DMS114 treated with DMSO at 0.1 percent for 48 hours (cell line): ENCODE results near the gene KCTD11.
A peak's percentile ranks its signal among the peaks of the same experiment; 100 is the strongest.

Experiments used
- DNase-seq: peaks from one replicate; lab custom pipeline; 2025; ENCODE audit not compliant: unreplicated experiment; lab: John Stamatoyannopoulos, UW

The KCTD11 gene

GRCh38 chr17:7370853-7371252, 18.9 kb downstream of the KCTD11 start:
- no peak for DNase-seq

GRCh38 chr17:7374353-7374752, 22.4 kb downstream of the KCTD11 start:
- no peak for DNase-seq

GRCh38 chr17:7379134-7379533, 27.2 kb downstream of the KCTD11 start:
- DNase-seq = no peak

DNA sequence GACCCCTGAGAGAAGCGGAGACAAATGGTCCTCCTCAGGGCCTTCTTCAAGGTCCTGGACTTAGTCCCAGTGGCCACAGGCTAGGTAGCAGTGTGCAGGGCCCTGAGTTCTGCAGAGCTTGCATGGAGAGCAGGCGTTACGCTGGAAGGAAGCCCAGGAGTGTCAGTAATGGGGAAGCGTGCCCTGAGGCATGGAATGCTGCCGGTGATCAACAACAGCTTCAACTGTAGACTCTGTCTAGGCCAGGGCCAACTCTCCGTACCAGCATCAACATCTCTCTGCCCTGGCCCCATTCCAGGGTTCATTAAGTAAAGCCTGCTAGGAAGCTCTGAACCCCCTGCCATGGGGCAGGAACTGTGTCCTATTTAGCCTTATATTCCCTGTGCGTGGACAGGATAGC, 28.4 kb downstream of the KCTD11 start:
- no peak for DNase-seq

DNA sequence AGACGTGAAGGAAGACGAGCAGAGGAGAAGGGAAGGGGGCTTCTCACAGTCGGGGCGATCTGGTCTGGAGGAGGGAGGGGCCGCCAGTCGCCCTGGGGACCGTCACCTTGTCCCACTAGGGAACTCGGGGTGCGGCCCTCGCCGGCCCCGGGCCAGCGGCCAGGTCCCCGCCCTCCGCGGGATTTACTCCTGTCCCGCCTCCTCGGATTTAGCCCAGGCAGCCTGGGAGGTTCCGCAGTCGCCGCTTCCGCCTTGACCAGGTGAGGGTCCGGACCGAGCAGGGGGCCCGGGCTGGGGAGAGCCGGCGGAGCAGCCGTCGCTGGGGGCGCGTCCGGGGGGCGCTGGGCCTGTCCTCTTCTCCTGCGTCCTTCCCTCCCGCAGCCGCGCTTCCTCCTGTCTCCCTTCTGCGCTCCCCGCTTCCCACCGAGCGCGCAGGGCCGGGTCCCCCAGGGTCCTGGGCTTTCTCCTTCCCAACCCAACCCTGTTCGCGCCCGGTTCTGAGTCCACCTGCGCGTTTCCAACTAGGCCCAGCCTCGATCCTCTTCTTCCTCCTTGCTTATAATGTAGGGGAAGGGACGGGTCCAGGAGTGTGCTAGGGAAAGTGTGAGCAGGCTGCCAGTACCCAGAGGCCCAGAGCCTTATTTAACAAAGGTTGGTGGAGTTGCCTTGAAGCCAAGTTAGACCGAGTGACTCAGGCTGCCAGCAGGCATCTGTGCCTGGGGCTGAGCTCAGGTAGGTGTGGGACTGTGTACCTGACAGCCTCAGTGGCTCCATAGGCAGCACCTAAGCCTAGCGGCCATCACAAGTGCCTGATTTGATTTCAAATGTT, 29.1 kb downstream of the KCTD11 start, which contains the start of gene TNK1:
TNK1 (plus strand) TSS at position 235 of the 829 bp plus-strand sequence. CDS start 1,838 bp downstream, outside the sequence.
- DNase-seq = no peak

GRCh38 chr17:7382901-7383300, 30.9 kb downstream of the KCTD11 start:
- no peak for DNase-seq

DNA sequence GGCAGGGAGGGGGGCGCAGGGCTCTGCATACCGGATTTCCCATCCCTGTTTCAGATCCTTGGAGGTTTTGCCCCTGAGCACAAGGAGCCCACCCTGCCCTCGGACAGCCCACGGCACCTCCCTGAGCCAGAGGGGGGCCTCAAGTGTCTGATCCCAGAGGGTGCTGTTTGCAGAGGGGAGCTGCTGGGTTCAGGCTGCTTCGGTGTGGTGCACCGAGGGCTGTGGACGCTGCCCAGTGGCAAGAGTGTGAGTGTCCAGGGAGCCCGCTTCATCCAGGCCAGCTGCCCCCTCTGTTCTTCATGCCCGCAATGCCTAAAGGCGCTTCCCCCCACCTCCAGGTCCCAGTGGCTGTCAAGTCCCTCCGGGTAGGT, 31.4 kb downstream of the KCTD11 start:
- DNase-seq = no peak

- DNase-seq = no peak
Measured at GRCh38 chr17:7383742-7384488, 32.0 kb downstream of the KCTD11 start.

DNA sequence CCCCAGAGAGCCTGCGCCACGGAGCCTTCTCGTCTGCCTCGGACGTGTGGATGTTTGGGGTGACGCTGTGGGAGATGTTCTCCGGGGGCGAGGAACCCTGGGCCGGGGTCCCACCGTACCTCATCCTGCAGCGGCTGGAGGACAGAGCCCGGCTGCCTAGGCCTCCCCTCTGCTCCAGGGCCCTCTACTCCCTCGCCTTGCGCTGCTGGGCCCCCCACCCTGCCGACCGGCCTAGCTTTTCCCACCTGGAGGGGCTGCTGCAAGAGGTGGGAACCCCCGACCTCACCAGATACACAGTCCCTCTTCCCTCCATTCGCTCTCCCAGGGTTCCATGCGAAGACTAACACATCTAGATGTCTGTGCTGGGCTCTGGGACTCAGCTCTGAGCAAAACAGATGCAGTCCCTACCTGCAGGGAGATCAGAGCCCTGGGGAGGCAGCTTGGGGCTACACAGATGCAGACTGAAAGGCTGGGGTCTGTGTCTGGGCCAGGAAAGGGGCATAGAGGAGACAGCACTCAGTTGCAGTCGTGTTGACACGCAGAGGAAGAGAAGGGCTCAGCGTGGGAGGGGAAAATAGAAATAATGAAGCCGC, 32.6 kb downstream of the KCTD11 start:
- no peak for DNase-seq

- no peak for DNase-seq
Measured at GRCh38 chr17:7388856-7389255, 36.9 kb downstream of the KCTD11 start.

GRCh38 chr17:7389924-7390910, 38.3 kb downstream of the KCTD11 start:
- no peak for DNase-seq

DNA sequence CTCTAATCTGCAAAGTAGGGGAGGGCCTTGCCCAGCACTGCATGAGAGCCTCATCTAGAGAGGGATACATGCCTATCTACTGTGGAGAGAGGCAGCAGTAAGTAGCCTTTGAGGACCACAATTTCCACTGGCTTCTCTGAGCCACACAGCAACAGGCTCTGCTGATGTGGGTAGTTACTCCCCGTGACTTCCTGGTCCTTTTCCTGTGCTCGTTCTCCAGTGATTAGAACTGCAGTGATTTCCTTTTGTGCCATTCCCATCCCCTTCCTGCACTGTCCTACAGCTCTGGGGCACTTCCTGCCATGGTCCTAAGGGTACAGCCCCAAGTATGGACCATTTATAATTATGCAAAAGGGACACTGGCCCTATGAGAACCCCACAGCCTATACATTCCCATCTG, 39.3 kb downstream of the KCTD11 start:
- DNase-seq = no peak

GRCh38 chr17:7392696-7393612, 41.0 kb downstream of the KCTD11 start:
- no peak for DNase-seq

DNA sequence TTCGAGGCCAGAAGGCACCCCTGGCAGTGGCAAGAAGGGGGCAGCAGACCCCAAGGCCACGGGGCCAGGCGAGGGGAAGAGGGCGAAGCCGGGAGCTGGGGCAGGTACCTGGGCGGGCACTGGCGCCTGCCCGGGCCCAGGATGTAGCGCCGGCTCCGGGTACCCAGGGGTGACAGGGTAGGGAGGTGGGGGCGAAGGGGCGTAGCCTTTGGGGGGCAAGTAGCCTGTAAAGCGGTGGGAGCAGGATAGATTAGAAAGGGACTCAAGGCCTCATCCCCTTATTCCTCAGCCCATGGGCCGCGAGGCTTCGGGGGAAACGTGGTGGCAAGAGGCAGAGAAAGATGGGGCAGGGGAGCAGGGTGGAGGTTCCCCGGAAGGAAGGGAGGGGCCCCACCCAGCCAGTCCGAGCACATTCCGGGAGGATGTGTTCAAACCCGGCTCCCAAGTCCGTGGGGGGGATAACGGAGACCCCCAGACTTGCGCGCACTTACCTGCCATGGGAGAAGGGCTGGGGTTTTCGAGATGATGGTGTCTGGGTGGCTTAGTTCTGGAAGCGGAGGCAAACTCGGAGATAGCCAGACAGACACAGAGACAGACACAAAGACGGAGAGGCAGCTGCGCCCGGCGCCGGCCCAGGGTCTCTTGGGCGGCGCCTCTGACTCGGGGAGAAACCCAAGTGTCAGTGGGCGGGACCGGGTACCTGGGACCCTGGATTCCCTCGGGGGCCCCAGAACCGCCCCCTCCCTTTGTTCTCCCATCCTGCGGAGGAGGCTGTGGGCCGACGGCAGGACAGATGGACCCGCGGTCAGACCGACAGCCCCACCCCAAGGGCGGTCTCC, 41.9 kb downstream of the KCTD11 start:
- DNase-seq = no peak

GRCh38 chr17:7394452-7395191, 42.7 kb downstream of the KCTD11 start, which contains the start of gene PLSCR3:
Gene PLSCR3, minus strand, starts transcription at chr17:7394525. Its CDS starts 415 bp downstream, at chr17:7394110.
- DNase-seq = peak; percentile 69

GRCh38 chr17:7396147-7396546, 44.2 kb downstream of the KCTD11 start:
- no peak for DNase-seq

- no peak for DNase-seq
Measured at GRCh38 chr17:7398612-7399011, 46.6 kb downstream of the KCTD11 start.
